HL-60 (cell line): Measurements from ENCODE around the gene IMP4.
"Not testable (repeated sequence)": the region's sequence is repeated elsewhere in the genome, so short reads cannot be mapped to it uniquely, and the experiment has no call there.

ENCODE experiments used
- DNase-seq, 2 experiments: peaks; one replicate each; pipeline ENCODE4 v3.0.0-alpha.2; 2010 to 2020; ENCODE audit warnings: low read depth in 1 of 2, low spot score in 1 of 2
- H3K27ac ChIP-seq: fragments of 250-450 bp; sonication (Bioruptor Pico); replicated peaks from 2 replicates; pipeline ENCODE4 v1.5.1; 2020; ENCODE audit warnings: mild to moderate bottlenecking, moderate library complexity
- H3K27me3 ChIP-seq: fragments of 250-450 bp; sonication (Bioruptor Pico); 2 replicates; pipeline ENCODE4 v1.5.1; 2021; ENCODE audit warnings: mild to moderate bottlenecking, moderate library complexity; ENCODE audit not compliant: insufficient read depth, poor library complexity, severe bottlenecking
- H3K4me3 ChIP-seq: replicated peaks from 2 replicates; pipeline ENCODE4 v1.5.1; 2011; ENCODE audit warnings: mild to moderate bottlenecking, control low read depth, low read length; ENCODE audit not compliant: insufficient read depth
- GABPA ChIP-seq: IDR thresholded peaks from 2 replicates; pipeline ENCODE4 v1.6.1; 2012; ENCODE audit warnings: low read depth
- POLR2AphosphoS5 ChIP-seq: IDR thresholded peaks from 2 replicates; pipeline ENCODE4 v1.6.1; 2012; ENCODE audit warnings: low read depth
- SPI1 ChIP-seq: IDR thresholded peaks from 2 replicates; pipeline ENCODE4 v1.6.1; 2012; ENCODE audit warnings: low read depth, mild to moderate bottlenecking, borderline replicate concordance
- TF ChIP-seq, protein P1 (sequence below): IDR thresholded peaks from one replicate; pipeline ENCODE4 v1.5.1; 2011; ENCODE audit warnings: low read length, control low read depth, inconsistent platforms; ENCODE audit not compliant: insufficient read depth
- TF ChIP-seq, protein P2 (sequence below): IDR thresholded peaks from 2 replicates; pipeline ENCODE4 v1.6.1; 2012; ENCODE audit warnings: low read depth; ENCODE audit not compliant: insufficient replicate concordance

Gene IMP4

GRCh38 chr2:130327703-130328527, 14.8 kb upstream of the IMP4 start:
- TF ChIP-seq SPI1: no peak
- TF ChIP-seq, protein P1, sequence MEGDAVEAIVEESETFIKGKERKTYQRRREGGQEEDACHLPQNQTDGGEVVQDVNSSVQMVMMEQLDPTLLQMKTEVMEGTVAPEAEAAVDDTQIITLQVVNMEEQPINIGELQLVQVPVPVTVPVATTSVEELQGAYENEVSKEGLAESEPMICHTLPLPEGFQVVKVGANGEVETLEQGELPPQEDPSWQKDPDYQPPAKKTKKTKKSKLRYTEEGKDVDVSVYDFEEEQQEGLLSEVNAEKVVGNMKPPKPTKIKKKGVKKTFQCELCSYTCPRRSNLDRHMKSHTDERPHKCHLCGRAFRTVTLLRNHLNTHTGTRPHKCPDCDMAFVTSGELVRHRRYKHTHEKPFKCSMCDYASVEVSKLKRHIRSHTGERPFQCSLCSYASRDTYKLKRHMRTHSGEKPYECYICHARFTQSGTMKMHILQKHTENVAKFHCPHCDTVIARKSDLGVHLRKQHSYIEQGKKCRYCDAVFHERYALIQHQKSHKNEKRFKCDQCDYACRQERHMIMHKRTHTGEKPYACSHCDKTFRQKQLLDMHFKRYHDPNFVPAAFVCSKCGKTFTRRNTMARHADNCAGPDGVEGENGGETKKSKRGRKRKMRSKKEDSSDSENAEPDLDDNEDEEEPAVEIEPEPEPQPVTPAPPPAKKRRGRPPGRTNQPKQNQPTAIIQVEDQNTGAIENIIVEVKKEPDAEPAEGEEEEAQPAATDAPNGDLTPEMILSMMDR: no peak
- no peak for TF ChIP-seq GABPA
- no peak for TF ChIP-seq POLR2AphosphoS5
- TF ChIP-seq, protein P2, sequence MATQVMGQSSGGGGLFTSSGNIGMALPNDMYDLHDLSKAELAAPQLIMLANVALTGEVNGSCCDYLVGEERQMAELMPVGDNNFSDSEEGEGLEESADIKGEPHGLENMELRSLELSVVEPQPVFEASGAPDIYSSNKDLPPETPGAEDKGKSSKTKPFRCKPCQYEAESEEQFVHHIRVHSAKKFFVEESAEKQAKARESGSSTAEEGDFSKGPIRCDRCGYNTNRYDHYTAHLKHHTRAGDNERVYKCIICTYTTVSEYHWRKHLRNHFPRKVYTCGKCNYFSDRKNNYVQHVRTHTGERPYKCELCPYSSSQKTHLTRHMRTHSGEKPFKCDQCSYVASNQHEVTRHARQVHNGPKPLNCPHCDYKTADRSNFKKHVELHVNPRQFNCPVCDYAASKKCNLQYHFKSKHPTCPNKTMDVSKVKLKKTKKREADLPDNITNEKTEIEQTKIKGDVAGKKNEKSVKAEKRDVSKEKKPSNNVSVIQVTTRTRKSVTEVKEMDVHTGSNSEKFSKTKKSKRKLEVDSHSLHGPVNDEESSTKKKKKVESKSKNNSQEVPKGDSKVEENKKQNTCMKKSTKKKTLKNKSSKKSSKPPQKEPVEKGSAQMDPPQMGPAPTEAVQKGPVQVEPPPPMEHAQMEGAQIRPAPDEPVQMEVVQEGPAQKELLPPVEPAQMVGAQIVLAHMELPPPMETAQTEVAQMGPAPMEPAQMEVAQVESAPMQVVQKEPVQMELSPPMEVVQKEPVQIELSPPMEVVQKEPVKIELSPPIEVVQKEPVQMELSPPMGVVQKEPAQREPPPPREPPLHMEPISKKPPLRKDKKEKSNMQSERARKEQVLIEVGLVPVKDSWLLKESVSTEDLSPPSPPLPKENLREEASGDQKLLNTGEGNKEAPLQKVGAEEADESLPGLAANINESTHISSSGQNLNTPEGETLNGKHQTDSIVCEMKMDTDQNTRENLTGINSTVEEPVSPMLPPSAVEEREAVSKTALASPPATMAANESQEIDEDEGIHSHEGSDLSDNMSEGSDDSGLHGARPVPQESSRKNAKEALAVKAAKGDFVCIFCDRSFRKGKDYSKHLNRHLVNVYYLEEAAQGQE: no peak
- H3K27ac ChIP-seq: no peak overlapping the region
- no peak overlapping the region for H3K4me3 ChIP-seq
- H3K27me3 ChIP-seq: peaks cover 28% of the 10 kb centered on the region
- DNase-seq: no peak

GRCh38 chr2:130328710-130329109, 14.0 kb upstream of the IMP4 start:
- Histone ChIP-seq H3K4me3 (no peak overlapping the region), H3K27me3 (peaks cover 22% of the 10 kb centered on the region), H3K27ac (no peak overlapping the region)
- TF ChIP-seq, protein P1: no peak
- no peak for DNase-seq

DNA sequence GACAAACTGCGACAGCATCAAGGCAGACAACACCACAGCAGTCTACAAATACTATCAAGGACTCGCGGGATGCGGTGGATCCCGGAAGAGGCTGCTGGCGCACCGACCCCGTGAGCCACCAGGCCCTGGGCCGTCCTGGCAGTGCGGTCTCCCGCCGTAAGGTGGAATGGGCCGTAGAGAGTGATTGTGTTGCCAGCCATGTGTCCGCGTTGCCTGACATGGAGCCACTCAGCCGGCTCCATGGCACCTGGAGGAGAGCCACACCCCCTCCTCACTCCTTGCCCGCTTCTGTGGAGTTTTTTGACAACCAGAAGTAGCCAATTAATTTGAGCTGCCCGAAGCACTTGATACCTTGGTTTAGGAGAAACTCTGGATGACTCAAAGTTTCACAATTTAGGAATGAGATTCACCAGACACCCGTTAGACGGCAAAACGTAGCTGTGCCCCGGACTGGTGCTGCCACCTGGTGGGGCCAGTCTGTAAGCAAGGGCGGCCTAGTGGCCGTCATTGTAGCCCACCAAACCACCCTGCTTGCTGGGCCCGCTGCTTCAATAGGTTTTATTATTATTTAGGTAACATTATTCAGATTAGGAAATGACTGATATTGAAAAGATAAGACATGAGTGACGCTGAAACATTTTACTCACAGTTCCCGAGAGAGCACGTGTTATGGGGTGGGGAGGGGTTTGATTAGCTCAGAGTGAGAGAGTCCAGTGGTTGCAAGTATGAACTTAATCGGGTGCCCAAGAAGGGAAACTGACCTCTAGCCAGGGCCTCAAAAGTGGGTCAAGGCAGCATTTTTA, 10.2 kb upstream of the IMP4 start:
- H3K27ac ChIP-seq: no peak overlapping the region
- H3K27me3 ChIP-seq: peaks cover 11% of the 10 kb centered on the region
- TF ChIP-seq, protein P1: peak; percentile 70
- no peak for TF ChIP-seq SPI1
- TF ChIP-seq, protein P2: no peak
- H3K4me3 ChIP-seq: no peak overlapping the region; the same call in 1 of the 2 replicates
- peak; percentile 49 to 61 for DNase-seq

DNA sequence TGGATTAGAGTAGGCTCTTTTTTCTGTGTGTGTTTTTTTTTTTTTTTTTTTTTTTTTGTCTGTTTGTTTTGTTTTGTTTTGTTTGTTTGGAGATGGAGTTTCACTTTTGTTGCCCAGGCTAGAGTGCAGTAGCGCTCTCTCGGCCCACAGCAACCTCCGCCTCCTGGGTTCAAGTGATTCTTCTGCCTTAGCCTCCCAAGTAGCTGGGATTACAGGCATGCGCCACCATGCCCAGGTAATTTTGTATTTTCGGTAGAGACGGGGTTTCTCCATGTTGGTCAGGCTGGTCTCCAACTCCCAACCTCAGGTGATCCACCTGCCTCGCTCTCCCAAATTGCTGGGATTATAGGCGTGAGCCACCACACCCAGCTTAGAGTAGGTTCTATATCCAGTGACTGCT, 9.4 kb upstream of the IMP4 start:
- H3K4me3 ChIP-seq, DNase-seq, H3K27ac ChIP-seq: not testable (repeated sequence)
- peaks cover 11% of the 10 kb centered on the region for H3K27me3 ChIP-seq
